ENCODE data around the gene KDM4B.

DNA sequence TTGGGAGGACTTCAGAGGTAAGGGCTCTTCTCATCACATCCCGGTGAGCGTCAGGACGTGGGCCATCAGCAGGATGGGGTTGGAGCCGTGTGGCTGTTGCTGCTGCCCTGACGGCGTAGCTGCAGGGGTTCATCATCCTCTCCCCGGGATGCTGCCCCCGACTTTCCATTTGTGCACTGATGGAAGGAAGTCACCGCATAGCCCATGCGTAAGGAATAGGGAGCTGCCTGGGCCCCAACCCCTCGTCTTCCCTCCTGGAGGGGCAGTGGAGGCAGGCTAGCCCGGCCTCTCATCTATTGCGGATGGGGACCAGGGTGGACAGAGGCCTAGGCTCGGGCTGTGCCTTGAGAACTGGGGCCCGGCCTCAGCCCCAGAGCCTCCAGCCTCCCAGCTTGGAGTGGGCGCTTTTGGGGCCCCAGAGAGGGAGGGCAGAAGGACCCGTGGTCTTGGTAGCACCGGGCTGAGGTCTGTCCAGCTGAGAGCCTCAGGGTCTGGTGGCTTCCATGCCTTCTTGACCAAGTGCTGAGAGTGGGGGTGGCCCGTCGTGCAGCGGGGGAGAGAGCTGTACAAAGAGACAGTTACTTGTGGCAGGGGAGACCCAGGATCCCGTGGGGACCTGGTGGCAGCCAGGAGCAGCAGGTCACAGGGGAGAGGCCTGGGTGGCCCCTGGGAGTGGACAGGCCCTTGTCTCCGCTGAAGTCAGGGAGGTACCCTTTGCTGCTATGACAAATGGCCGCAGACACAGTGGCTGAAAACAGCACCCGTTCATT is 44.0 kb downstream of the KDM4B start:
- TF ChIP-seq POLR2A (IDR thresholded peaks at IDR 0.05): no peak
- no peak for TF ChIP-seq CTCF (IDR thresholded peaks at IDR 0.05)

All from Peyer's patch (tissue), 4 donors.